Activated effector memory CD4-positive, alpha-beta T cell treated with Interleukin-2 at 50 U/mL for 16 hours (primary cell): ENCODE data around the gene TMEM39A.

Experiments used
- DNase-seq: peaks from one replicate; pipeline ENCODE4 v3.0.0-alpha.2; 2020

Gene TMEM39A

DNA sequence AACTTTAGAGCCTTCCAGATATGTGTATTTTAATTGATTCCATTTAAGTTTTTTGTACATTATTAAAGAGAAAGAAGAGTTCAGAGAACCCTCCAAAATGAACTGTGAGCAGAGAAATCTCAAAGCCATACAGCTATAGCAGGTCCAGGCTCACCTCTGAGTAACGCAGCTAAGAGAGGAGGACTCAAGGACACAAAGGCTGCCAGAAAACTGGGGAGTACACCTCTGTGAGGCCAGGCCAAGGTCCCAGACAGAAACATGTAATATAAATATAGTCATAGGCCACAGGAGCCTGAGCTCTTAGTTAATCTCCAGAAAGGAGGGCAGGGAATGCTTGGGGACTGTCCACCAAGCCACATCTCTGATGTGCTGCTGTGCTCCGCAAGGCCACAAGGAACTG lies 66.5 kb downstream of the TMEM39A start:
- DNase-seq: no peak

- DNase-seq: no peak
These were observed 67.5 kb downstream of the TMEM39A start for GRCh38 chr3:119395923-119396358.

DNA sequence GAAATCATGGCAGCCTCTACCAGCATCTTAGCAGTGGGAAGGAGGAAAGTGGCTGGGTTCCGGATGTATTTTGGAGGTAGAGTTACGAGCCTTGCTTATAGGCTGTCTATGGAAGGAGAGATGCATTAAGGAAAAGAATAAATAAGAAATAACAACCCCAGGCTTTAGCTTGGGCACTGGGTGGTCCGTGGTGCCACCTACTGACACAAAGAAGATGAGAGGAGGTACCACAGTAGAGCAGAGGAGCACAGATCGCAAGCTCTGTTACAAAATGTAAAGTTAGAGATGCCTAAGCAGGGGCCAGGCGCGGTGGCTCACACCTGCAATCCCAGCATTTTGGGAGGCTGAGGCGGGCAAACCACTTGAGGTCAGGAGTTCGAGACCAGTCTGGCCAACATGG lies 74.8 kb downstream of the TMEM39A start:
- no peak for DNase-seq

- no peak for DNase-seq
These were observed 81.3 kb downstream of the TMEM39A start for GRCh38 chr3:119382134-119382533.

DNA sequence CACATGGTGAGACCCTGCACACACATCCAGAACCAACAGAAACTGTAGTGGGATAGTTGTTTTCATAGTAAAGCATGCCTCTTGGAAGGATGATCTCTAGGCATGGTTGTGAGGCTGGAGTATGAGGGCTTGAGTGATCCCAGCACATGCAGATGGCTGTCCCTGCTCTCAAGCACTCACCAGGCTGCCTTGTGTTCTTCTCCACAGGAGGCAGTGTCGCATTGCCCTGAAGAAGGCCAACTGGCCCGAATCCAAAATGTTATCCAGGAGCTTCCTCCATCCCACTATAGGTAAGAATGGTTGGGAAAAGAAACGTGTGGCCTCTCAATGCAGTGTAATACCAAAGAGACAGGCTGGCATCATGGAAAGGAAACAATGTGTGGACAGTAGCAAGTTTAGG lies 82.7 kb downstream of the TMEM39A start:
- DNase-seq: no peak
